Keratinocyte (primary cell): ENCODE data around the gene HDAC10. TPM values are rescaled to one million over a fixed set of nuclear protein-coding genes. Genes with fewer than 3 reads are reported as not detected.

ENCODE experiments used
- DNase-seq: peaks from one replicate; pipeline ENCODE4 v3.0.0-alpha.2; 2011; ENCODE audit warnings: low read depth, missing footprints, low spot score
- FAIRE-seq: peaks from 2 replicates; lab custom pipeline; 2011; peaks lifted over from hg19 to GRCh38; lab: Jason Lieb, UNC
- H2AFZ ChIP-seq: 2 replicates; pipeline ENCODE4 v1.6.0; 2012; ENCODE audit warnings: low read length, control low read depth, inconsistent platforms; ENCODE audit not compliant: control insufficient read depth
- H3K27ac ChIP-seq: 2 replicates; pipeline ENCODE4 v1.5.1; 2011; ENCODE audit warnings: low read length; ENCODE audit not compliant: control insufficient read depth, insufficient read depth
- H3K27me3 ChIP-seq: 3 replicates; pipeline ENCODE4 v1.6.0; 2011; ENCODE audit warnings: low read length; ENCODE audit not compliant: control insufficient read depth, insufficient read depth; ENCODE audit errors: extremely low read depth
- H3K36me3 ChIP-seq, 2 experiments: 2 replicates in 1 of 2; 3 replicates in 1 of 2; pipeline ENCODE4 v1.5.1; 2011; ENCODE audit warnings: low read length in 2 of 2, mild to moderate bottlenecking in 1 of 2; ENCODE audit not compliant: control insufficient read depth in 2 of 2, insufficient read depth in 2 of 2; ENCODE audit errors: extremely low read depth in 1 of 2
- H3K4me1 ChIP-seq: 3 replicates; pipeline ENCODE4 v1.5.1; 2011; ENCODE audit warnings: low read length; ENCODE audit not compliant: control insufficient read depth, insufficient read depth; ENCODE audit errors: extremely low read depth
- H3K4me2 ChIP-seq: 3 replicates; pipeline ENCODE4 v1.6.0; 2011; ENCODE audit warnings: low read depth, low read length; ENCODE audit not compliant: control insufficient read depth, insufficient read depth; ENCODE audit errors: extremely low read depth
- H3K4me3 ChIP-seq, 3 experiments: fragments of 200-600 bp in 1 of 3; sonication (generic) in 1 of 3; 2 replicates in 2 of 3; 3 replicates in 1 of 3; pipeline ENCODE4 v1.5.1; 2011 to 2016; ENCODE audit warnings: low read length in 3 of 3, mild to moderate bottlenecking in 3 of 3, control low read depth in 2 of 3, inconsistent platforms in 1 of 3, low read depth in 1 of 3, mixed read lengths in 1 of 3, mixed run types in 1 of 3, moderate library complexity in 1 of 3; ENCODE audit not compliant: control insufficient read depth in 2 of 3, insufficient read depth in 2 of 3; ENCODE audit errors: extremely low read depth in 1 of 3
- H3K79me2 ChIP-seq: 2 replicates; pipeline ENCODE4 v1.6.0; 2012; ENCODE audit warnings: low read length; ENCODE audit not compliant: control insufficient read depth, insufficient read depth
- H3K9ac ChIP-seq: 3 replicates; pipeline ENCODE4 v1.6.0; 2011; ENCODE audit warnings: low read length; ENCODE audit not compliant: control insufficient read depth, insufficient read depth; ENCODE audit errors: extremely low read depth
- H3K9me1 ChIP-seq: 3 replicates; pipeline ENCODE4 v1.6.0; 2011; ENCODE audit warnings: low read length; ENCODE audit not compliant: control insufficient read depth, insufficient read depth; ENCODE audit errors: extremely low read depth
- H3K9me3 ChIP-seq: 2 replicates; pipeline ENCODE4 v1.5.1; 2012; ENCODE audit warnings: low read depth, low read length; ENCODE audit not compliant: control insufficient read depth
- H4K20me1 ChIP-seq: 3 replicates; pipeline ENCODE4 v1.6.0; 2011; ENCODE audit warnings: low read length; ENCODE audit not compliant: control insufficient read depth, insufficient read depth; ENCODE audit errors: extremely low read depth
- EZH2 ChIP-seq: IDR thresholded peaks from one replicate; pipeline ENCODE4 v1.6.1; 2012; ENCODE audit warnings: inconsistent platforms, mild to moderate bottlenecking, low read length, moderate library complexity
- dilution Hi-C: fragments of 300-500 bp; cut with MboI; formaldehyde crosslinking; loops from one replicate; pipeline ENCODE4 v1.7.0; 2020; ENCODE audit warnings: low sequenced_read_pairs; ENCODE audit not compliant: extremely low pct_ligation_motif_present
- polyA plus RNA-seq, 5 experiments: library from polyadenylated mRNA; depleted of rRNA in 3 of 5; stranded (reverse) in 3 of 5; stranded (forward) in 1 of 5; unstranded in 1 of 5; fragments of >200 nt; gene quantifications; 1 replicate in 1 of 5; 2 replicates in 3 of 5; 3 replicates in 1 of 5; pipeline versions ENCODE4 v1.2.1 to v1.2.3, GENCODE V29; 2011 to 2012; ENCODE audit warnings: missing spikeins in 2 of 5, low read depth in 1 of 5, low replicate concordance in 1 of 5
- TF ChIP-seq, protein P1 (sequence below), 3 experiments: IDR thresholded peaks in 1 of 3; conservative IDR thresholded peaks in 1 of 3; optimal IDR thresholded peaks in 1 of 3; 2 replicates in 2 of 3; 3 replicates in 1 of 3; pipeline versions ENCODE3 to v1.5.1; 2011; ENCODE audit warnings: low read length in 3 of 3, mild to moderate bottlenecking in 3 of 3, moderate library complexity in 2 of 3, control low read depth in 1 of 3, inconsistent platforms in 1 of 3; ENCODE audit not compliant: insufficient read depth in 2 of 3; ENCODE audit errors: extremely low read depth in 1 of 3

HDAC10 gene
- polyA plus RNA-seq, 1 donor (not counting 4 experiments of a cell fraction or from before 2014, with no cell fraction given), result 4.7 TPM

DNA sequence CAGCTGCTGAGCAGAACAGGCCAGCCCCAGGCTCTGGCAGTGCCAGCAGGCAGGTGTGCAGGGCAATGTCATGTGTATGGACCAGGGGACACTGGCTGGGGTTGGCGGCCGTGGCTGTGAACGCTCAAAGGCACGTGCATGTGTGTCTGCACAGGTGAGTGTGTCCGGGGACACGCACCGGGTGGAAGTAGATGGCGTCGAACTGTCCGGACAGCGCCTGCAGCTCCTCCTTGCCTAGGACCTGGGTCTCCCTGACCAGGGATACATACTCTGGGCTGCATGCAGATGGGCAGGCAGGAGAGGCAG is 863 bp downstream of the HDAC10 start:
- FAIRE-seq (no peak), DNase-seq (no peak)
- no peak overlapping the region for H2AFZ ChIP-seq
- peaks cover 12% of the 10 kb centered on the region for H3K4me1 ChIP-seq
- peak overlapping the region; percentile 72 to 75 (median 74) for H3K4me3 ChIP-seq
- dilution Hi-C loops, result no loop called here
- peak overlapping the region; percentile 83 for H3K4me2 ChIP-seq
- no peaks in the 10 kb centered on the region for H3K9me3 ChIP-seq
- no peaks in the 10 kb centered on the region for H4K20me1 ChIP-seq
- H3K9ac ChIP-seq, result peak overlapping the region; percentile 81
- H3K27ac ChIP-seq, result no peak overlapping the region
- no peaks in the 10 kb centered on the region for H3K27me3 ChIP-seq
- no peak for TF ChIP-seq EZH2
- TF ChIP-seq, protein P1, sequence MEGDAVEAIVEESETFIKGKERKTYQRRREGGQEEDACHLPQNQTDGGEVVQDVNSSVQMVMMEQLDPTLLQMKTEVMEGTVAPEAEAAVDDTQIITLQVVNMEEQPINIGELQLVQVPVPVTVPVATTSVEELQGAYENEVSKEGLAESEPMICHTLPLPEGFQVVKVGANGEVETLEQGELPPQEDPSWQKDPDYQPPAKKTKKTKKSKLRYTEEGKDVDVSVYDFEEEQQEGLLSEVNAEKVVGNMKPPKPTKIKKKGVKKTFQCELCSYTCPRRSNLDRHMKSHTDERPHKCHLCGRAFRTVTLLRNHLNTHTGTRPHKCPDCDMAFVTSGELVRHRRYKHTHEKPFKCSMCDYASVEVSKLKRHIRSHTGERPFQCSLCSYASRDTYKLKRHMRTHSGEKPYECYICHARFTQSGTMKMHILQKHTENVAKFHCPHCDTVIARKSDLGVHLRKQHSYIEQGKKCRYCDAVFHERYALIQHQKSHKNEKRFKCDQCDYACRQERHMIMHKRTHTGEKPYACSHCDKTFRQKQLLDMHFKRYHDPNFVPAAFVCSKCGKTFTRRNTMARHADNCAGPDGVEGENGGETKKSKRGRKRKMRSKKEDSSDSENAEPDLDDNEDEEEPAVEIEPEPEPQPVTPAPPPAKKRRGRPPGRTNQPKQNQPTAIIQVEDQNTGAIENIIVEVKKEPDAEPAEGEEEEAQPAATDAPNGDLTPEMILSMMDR (optimal IDR thresholded peaks at IDR 0.05 in 1 of 3, IDR thresholded peaks at IDR 0.05 in 1 of 3, conservative IDR thresholded peaks at IDR 0.05 in 1 of 3; ENCODE audit: extremely low read depth in 1 of 3, insufficient read depth in 2 of 3, low read length in 3 of 3), result no peak
- no peaks in the 10 kb centered on the region for H3K9me1 ChIP-seq
- H3K79me2 ChIP-seq, result peaks cover 14% of the 10 kb centered on the region
- peaks cover 7 to 9% of the 10 kb centered on the region in 2 experiments for H3K36me3 ChIP-seq

DNA sequence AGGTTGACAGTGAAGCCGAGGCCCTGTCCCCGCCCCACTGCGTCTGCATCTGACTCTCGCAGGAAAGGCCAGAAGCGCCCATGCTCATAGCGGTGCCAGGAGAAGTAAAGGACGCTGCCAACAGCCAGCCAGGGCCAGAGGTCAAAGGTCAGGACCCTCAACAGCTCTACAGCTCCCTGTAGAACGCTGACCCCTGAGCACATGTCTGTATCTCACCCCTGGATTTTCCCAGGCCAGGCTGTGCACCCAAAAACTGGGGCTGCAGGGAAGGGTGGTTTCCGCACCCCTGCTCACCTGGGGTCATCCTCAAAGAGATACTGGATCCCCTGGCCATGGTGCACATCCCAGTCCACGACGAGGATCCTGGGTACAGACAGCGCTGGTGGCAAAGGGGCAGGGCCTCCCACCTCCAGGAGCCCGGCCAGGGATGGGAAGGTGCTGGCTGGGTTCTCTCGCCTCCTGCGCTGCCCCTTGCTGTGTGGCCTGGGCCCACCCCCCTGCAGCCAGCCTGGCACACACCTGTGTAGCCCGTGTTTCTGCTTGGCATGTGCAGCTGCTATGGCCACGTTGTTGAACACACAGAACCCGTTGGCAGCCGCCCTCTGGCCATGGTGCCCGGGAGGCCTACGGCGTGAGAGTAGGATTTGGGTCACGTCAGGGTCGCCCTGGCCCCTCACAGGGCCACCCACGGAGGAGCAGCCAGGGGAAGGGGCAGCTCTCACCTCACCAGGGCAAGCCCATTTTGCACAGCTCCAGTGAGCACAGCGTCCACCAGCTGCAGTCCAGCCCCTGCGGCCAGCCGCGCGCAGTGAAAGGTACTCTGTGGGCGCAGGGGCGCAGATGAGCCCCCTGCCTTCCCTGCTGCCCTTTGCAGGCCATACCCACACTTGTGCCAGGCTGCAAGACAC is 1.5 kb downstream of the HDAC10 start:
- no peaks in the 10 kb centered on the region for H3K27me3 ChIP-seq
- H3K27ac ChIP-seq, result no peak overlapping the region
- H3K9me1 ChIP-seq, result no peaks in the 10 kb centered on the region
- dilution Hi-C loops, result no loop called here
- H3K4me1 ChIP-seq, result peaks cover 12% of the 10 kb centered on the region
- no peak overlapping the region for H3K9ac ChIP-seq
- H4K20me1 ChIP-seq, result no peaks in the 10 kb centered on the region
- no peak for FAIRE-seq
- DNase-seq, result no peak
- no peaks in the 10 kb centered on the region for H3K9me3 ChIP-seq
- no peak overlapping the region for H3K4me3 ChIP-seq
- H3K4me2 ChIP-seq, result peak overlapping the region; percentile 83
- no peak overlapping the region for H2AFZ ChIP-seq
- H3K36me3 ChIP-seq, result peaks cover 5 to 9% of the 10 kb centered on the region in 2 experiments
- H3K79me2 ChIP-seq, result peaks cover 16% of the 10 kb centered on the region
- TF ChIP-seq EZH2, result no peak
- TF ChIP-seq, protein P1 (optimal IDR thresholded peaks at IDR 0.05 in 1 of 3, IDR thresholded peaks at IDR 0.05 in 1 of 3, conservative IDR thresholded peaks at IDR 0.05 in 1 of 3; ENCODE audit: extremely low read depth in 1 of 3, insufficient read depth in 2 of 3, low read length in 3 of 3), result no peak
